H1 (cell line): ENCODE results near the gene GJC2.
"Not testable (repeated sequence)": the region's sequence is repeated elsewhere in the genome, so short reads cannot be mapped to it uniquely, and the experiment has no call there.

Experiments used
- BRCA1 ChIP-seq: IDR thresholded peaks from 2 replicates; pipeline ENCODE4 v1.6.1; 2012; ENCODE audit warnings: low read depth, low read length, improper control_type of control experiment
- CHD1 ChIP-seq: IDR thresholded peaks from 2 replicates; pipeline ENCODE4 v1.6.1; 2012; ENCODE audit warnings: low read depth, low read length, improper control_type of control experiment
- CREB1 ChIP-seq: IDR thresholded peaks from 2 replicates; pipeline ENCODE4 v1.6.1; 2012; ENCODE audit warnings: inconsistent platforms
- CTCF ChIP-seq, 3 experiments: IDR thresholded peaks; 1 replicate in 2 of 3; 2 replicates in 1 of 3; pipeline versions ENCODE4 v1.5.1 to v1.6.1; 2011; ENCODE audit warnings: low read length in 3 of 3, mild to moderate bottlenecking in 3 of 3, inconsistent platforms in 2 of 3, low read depth in 1 of 3, moderate library complexity in 1 of 3; ENCODE audit not compliant: insufficient read depth in 1 of 3; ENCODE audit errors: control extremely low read depth in 1 of 3
- EZH2 ChIP-seq: fragments of 200-600 bp; sonication (generic); IDR thresholded peaks from 2 replicates; pipeline ENCODE4 v1.7.1; 2012; ENCODE audit warnings: low read depth, mild to moderate bottlenecking, moderate library complexity, low read length, inconsistent platforms; ENCODE audit not compliant: severe bottlenecking
- KDM4A ChIP-seq: IDR thresholded peaks from one replicate; pipeline ENCODE4 v1.7.1; 2012; ENCODE audit warnings: low read depth, mild to moderate bottlenecking, moderate library complexity, low read length, inconsistent platforms; ENCODE audit not compliant: severe bottlenecking
- POLR2A ChIP-seq, 2 experiments: IDR thresholded peaks; 1 replicate in 1 of 2; 2 replicates in 1 of 2; pipeline ENCODE4 v1.6.1; 2011; ENCODE audit warnings: low read depth in 2 of 2, low read length in 2 of 2, mild to moderate bottlenecking in 2 of 2; ENCODE audit errors: control extremely low read depth in 1 of 2
- POLR2AphosphoS5 ChIP-seq: IDR thresholded peaks from 2 replicates; pipeline ENCODE4 v1.6.1; 2011; ENCODE audit warnings: low read depth, low read length
- SP2 ChIP-seq: IDR thresholded peaks from 2 replicates; pipeline ENCODE4 v1.6.1; 2012; ENCODE audit warnings: mild to moderate bottlenecking, low read length, inconsistent platforms
- SP4 ChIP-seq: IDR thresholded peaks from 2 replicates; pipeline ENCODE4 v1.6.1; 2012; ENCODE audit warnings: low read length, inconsistent platforms
- TAF1 ChIP-seq: IDR thresholded peaks from 2 replicates; pipeline ENCODE4 v1.6.1; 2011; ENCODE audit warnings: mild to moderate bottlenecking, low read depth, low read length
- TF ChIP-seq, protein P1 (sequence below): IDR thresholded peaks from 2 replicates; pipeline ENCODE4 v1.6.1; 2012; ENCODE audit warnings: inconsistent platforms
- TF ChIP-seq, protein P2 (sequence below): IDR thresholded peaks from 2 replicates; pipeline ENCODE4 v1.6.1; 2011; ENCODE audit warnings: low read length, improper control_type of control experiment

- not testable (repeated sequence) for TF ChIP-seq POLR2AphosphoS5; CHD1; CTCF (IDR thresholded peaks at IDR 0.05; ENCODE audit: control extremely low read depth in 1 of 3, insufficient read depth in 1 of 3, low read depth in 1 of 3, low read length in 3 of 3); SP4; CREB1; POLR2A (IDR thresholded peaks at IDR 0.05; ENCODE audit: control extremely low read depth in 1 of 2, low read depth in 2 of 2, low read length in 2 of 2); EZH2; SP2; KDM4A; BRCA1; TAF1
- TF ChIP-seq, protein P1, sequence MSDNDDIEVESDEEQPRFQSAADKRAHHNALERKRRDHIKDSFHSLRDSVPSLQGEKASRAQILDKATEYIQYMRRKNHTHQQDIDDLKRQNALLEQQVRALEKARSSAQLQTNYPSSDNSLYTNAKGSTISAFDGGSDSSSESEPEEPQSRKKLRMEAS, result not testable (repeated sequence)
- TF ChIP-seq, protein P2, sequence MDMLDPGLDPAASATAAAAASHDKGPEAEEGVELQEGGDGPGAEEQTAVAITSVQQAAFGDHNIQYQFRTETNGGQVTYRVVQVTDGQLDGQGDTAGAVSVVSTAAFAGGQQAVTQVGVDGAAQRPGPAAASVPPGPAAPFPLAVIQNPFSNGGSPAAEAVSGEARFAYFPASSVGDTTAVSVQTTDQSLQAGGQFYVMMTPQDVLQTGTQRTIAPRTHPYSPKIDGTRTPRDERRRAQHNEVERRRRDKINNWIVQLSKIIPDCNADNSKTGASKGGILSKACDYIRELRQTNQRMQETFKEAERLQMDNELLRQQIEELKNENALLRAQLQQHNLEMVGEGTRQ, result not testable (repeated sequence)
These were observed 38.5 kb downstream of the GJC2 start for GRCh38 chr1:228188249-228188648.
